Stimulated activated CD4-positive, alpha-beta T cell treated with anti-CD3 and anti-CD28 coated beads, Interleukin-1b, Interleukin-23, amount 100 ng/mL, for 1 hour (primary cell): Measurements from ENCODE around the gene C3orf20.

Experiments
- DNase-seq, 2 donors: peaks; one replicate each; pipeline ENCODE4 v3.0.0-alpha.2; 2020; ENCODE audit warnings: low read depth in 2 of 2

Gene C3orf20

DNA sequence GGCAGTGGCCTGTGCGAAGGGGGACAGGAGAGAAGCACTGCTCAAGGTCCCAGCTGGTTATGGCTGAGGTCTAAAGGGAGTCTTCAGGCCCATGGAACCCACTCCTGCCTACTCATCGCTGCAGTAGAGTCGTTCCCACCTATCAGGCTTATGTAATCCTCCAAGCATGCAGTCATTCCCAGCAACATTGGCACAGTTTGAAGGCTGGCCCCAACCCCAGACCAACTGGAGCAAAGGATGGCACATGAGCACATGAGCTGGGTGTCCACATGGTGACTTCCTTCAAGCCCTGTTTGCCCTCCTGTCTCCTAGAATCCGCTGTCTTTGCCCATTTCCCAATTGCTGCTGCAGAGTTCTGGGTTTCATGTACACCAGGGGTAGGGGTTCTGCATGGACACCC, 83.4 kb downstream of the C3orf20 start:
- no peak for DNase-seq

DNA sequence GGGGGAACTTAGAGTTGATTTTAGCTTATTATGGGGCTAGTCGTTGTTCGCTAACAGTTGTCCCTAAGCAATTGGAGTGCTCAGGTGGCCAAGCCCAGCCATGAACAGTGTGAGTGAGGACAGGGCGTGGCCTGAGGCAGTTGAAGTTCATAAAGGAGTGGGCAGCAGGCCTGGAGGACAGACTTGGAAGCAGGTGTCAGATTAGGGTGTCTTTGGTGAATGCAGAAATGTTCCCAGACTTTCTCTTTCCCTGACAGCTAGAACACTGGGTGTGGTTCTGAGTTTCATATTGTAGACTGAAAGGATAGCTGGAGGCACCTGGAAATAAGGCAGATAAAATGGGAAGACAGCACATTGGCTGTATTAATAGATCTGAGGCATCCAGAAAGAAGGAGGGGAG, 84.0 kb downstream of the C3orf20 start:
- DNase-seq = no peak

DNA sequence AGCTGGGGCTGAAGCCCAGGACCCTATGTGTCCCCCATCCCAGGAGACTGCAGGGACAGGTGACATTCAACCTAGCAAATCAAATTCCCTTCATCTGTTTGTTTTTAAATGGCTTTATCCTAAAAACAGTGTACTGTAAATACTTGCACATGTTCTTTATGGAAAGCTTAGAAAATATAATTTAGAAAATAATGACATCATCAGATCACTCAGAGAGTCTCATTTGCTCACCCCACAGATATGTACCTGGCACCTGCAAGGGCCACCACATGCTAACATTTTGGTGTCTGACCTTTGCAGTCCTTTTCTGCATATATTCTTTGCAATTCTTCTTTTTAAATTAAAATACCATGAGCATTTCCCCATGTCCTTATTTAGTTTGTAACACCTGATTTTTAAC, 85.2 kb downstream of the C3orf20 start:
- no peak for DNase-seq

DNA sequence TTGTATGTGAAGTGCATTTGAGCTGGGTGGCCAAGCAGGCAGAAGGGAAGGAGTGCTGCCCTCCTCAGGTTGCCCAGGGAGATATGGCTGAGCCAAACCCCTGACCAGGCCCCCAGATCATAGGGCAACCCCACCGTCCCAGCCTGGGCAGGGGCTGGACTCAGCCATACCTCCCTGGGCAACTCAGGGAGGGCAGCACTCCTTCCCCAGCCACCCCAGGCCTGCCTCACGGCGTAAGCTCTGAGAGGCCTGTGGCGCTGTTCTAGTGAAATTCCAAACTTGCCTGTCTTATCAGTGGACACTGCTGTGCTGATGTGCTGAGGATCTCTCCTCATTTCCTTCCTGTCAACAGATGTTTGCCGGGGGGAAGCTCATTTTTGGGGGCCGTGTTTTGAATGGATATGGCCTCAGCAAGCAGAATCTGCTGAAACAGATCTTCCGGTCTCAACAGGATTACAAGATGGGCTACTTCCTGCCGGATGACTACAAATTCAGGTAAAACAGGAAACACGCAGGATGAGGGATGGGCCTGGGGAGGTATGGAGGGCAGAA, 86.3 kb downstream of the C3orf20 start:
- DNase-seq = no peak

DNA sequence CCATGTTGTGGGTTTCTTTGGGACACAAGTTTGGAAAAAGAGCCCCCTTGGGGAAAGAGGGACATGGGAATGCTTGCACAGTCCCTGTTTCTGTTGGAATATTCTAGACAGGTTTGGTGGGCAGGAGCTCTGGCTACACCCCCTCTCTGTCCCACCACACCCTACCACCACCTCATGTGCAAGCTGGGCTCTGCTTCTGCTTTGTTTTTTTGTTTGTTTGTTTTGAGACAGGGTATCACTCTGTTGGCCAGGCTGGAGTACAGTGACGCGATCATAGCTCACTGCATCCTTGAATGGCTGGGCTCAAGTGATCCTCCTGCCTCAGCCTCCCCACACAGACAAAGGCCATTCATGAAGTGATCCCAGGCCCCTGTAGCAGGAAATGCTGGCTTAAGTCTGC, 86.9 kb downstream of the C3orf20 start:
- no peak for DNase-seq

DNA sequence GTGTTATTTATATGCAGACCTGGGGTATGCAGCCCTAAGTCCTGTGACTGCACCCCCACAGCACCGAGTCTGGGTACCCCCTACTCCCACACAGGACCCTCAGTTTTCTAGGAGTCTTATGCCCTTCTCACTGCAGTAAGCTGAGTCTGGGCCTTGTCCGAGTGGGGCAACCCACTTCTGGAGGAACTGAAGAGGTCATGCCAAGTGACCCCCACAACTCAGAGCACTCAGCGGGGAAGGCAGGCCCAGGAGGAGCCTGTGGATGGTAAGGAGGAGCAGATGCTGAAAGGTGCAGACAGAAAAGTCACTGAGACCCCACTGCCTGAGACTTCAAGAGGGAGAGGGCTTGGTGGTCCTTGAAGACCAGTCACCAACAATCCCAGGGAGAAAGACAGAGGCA, 87.8 kb downstream of the C3orf20 start:
- no peak for DNase-seq

DNA sequence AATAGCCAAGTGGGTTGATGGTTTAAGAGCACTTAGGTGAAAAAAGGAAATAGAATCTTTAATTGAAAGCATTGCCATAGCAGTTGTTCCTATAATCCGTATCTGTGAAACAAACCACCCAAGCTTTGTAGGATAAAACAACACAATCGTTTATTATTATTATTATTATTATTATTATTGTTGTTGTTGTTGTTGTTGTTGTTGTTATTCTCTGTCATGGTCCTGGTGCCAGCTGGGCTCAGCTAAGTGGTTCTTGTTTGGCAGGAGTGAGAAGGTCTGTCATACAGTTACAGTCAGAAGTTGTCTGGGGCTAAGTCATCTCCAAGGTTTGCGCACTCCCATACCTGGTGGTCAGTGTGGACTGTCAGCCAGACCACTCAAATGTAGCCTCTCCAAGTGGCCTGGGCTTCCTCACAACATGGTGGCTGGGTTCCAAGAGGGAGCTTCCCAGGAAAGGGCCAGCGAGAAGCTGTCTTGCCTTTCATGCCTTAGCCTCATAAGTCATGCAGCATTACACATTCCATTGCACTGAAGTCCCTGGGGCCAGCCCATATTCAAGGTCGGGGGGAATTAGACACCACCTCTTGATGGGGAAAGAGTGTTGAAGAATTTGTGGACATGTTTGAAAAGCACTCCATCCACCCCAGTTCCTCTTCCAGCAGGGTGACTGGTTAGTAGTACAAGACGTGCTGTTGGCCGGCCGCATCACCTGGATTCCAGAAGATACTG, 89.6 kb downstream of the C3orf20 start:
- no peak for DNase-seq

DNA sequence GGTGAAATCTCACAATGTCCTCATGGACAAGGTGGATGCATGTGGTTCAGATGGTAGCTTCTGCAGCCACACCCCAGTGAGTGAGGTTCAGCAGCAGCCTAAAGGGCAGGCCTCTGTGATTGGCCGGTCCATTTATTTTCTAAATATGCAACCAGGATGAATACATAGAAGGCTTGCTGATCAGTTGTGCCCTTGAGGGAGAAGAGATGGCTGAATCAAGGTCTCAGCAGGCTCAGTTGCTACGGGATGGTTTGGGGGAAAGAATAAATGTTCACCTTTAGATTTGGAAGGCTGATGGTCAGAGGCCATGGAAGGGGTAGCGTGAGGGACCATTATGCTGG, 90.1 kb downstream of the C3orf20 start:
- no peak for DNase-seq

DNA sequence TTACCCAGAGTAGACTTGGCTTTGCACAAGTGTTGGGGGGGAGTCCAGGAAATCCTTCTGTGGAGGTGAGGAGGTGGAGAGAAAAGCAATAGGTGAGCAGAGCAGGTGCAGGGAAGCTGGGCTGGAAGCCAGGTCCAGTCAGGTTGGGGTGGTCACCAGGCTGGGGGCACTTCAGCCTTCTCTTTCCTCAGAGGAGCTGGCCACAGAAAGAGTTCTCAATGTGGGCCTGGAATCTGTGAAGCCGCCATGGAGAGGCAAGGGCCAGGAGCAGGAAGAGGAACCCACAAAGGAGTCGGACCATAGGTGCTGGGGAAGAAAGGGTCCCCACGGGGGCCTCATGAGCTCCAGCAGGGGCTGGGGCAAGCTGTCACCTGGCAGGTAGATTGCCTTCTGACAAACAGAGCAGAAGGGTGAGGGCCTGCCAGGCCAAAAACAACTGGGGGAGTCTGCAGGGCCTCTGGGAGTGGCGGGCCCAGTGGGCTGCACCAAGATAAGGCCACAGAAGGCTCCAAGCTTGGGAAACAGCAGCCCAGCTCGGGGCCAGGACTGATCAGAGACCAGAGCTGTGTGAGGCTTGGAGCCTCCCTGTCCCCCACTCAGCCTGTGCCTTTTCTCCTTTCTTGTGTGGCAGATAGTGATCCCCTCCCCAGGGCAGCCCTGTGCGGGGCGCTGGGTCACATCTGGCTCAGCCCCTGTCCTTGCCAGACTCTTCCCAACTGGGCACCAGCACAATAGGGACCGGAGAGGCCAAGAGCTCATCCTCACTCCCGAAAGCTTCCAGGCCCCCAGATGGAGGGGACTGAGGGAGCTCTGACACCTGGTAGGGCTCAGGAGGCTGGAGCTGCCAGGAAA, 90.9 kb downstream of the C3orf20 start:
- DNase-seq = no peak

DNA sequence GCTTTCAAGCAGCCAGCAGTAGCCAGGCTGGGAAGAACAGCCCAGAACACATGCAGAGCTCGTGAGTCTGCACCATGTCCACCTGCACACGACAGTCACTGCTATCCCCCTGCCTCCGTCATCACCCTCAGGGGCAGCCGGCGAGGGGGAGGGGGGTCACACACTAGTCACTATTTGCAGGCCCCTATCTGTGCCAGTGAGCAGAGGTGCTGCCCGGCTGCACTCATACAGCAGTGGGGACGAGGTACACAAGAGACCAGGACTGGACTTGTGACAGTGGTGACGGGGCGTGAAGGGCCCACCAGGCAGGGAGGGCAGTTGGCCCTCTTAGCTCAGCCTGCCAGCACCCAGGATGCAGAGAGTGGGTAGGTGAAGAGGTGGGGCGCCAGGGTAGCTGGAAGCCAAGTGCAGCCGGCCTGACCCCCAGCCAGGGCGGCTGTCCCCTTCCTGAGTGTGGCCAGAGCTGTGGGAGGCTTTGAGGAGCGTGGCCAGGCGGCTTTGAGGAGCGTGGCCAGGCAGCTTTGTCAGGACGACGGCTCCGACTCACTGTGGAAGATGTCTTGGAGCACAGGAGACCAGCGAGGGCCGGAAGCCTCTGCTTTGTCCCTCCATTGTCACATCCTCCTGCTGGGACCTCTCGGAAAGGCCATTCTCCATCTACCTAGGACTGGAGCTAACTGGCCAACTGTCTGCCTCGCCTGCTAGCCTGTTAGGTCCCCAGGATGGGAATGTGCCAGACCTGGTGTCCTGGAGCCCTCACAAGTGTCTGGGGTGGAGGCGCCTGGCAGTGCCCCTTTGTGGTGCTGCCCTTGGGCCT, 91.7 kb downstream of the C3orf20 start:
- DNase-seq = no peak

DNA sequence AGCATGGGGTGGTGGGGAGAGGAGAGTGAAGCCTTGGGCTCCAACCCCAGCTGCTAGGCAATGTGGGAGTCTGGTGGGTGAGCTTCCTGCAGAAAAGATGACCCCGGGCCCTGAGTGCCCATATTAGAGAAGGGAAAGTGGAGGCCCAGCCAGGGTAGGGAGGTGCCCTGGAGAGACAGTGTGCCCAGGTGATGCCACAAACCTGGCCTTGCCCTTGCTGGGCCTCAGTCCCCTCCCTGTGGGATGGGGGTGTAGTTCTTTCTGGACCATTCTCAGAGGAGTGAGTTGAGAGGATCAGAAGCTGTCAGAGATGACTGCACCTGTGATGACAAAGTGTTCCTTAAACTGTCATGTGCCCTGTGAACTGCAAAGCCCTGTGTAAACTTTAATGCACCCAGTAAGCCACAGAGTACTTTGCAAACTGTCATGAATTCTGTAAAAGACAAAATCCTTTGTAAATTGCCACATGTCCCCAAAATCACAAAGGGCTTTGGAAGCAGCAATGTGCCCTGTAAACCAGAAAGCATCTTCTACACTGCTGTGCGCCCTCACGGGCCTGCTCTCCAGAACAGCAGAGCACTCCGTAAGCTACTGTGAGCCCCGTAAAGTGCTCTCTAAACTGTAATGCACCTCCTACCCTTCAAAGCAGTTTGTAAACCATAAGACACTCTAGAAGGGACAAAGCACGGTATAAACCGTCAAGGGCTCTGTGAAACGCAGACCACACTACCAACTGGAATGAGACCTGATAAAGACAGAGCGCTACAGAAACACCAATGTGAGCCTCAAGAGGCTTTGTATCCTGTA, 92.5 kb downstream of the C3orf20 start:
- no peak for DNase-seq

DNA sequence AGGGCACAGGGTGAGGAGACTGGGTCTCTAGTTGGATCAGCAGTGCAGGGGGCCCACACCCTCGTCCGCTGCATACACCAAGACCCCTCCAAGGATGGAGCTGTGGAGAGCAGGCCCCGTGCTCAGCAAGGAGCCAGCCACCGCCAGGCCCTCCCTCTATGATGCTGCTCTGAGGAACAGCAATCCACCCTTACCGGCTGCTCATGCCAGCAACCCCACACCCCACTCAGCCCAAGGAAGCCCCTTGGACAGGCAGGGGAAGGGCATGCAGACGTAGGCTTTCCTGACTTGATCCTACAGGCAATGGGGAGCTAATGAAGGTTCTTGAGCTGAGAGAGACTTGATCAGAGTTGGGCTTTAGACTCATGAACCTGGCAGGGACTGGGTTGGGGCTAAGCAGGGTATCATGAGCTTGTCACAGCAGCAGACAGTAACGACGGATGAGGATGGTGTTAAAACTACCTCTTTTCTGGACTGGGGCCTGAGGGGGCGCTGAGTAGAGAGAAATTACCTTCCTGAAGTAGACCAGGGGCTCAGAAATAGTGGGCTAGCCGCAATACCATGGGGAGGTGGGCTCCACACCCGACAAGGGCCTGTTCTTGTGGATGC, 93.3 kb downstream of the C3orf20 start:
- DNase-seq = no peak

DNA sequence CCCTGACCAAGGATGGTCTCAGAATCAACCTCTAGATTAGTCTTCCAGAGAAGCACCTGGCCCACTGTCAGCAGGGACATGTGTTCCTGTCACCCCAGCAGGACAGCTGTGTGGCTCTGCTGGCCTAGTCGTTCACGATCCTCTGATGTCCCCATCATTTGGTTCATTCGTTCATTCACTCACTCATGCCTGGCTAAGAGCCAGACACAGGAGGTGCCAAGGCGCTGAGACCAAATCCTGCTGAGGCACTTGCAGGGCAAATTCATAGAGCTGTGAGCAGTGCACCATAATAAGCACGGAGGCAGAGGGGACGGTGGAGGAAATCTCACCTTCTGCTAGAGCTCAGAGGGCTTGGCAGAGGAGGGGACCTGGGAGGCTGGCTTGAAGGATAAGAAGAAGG, 93.9 kb downstream of the C3orf20 start:
- no peak for DNase-seq

DNA sequence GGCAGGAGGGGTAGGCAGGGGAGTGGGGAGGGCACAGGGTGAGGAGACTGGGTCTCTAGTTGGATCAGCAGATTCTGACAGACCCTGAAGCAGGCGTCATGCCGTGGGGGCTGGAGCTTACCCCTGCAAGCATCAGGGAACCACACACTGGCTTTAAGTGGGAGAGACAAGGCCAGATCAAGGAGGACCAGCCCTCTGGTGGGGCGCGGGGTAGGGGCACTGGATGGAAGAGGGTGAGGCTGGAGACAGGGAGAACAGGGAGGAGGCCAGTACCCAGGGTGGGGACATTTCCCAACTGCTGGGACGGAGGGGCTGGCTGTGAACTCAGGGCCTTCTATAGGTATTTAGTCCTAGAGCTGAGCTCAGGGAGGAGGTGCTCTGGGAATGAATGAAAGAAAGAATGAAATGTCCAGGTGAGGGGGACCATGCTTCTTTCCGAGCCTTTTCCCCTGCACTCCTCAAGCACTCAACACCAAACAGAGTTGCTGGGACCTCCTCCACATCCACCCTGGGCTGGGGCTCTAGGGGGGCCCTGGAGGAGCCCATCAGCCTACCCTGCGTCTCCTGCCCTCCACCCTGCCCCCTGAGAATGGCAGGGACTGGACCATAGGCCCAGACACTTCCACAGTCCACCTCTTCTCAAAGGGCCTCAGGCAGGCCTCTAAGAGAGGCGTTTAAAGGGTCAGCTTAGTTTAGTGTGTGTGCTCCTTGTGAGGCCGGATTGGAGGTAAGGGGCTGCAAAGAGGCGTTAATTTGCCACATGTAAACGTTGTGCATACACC, 94.8 kb downstream of the C3orf20 start:
- DNase-seq = no peak

DNA sequence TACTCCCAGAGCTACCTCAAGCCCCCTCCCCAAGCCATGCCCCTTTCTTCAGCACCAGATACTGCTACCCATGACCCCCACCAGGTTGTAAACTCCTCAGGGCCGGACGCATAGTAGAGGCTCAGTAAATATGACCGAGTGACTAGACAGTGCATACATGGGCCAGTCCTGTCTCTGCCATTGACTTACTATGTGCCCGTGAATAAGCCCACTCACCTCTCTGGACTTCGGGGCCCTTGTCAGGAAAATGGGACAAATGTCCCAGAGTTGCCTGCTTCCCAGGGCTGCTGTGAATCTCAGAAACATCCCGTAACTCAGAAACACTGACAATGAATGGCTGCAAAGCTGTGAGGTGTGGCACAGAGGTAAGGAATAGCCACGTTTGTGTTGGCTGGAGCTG, 95.7 kb downstream of the C3orf20 start:
- no peak for DNase-seq

DNA sequence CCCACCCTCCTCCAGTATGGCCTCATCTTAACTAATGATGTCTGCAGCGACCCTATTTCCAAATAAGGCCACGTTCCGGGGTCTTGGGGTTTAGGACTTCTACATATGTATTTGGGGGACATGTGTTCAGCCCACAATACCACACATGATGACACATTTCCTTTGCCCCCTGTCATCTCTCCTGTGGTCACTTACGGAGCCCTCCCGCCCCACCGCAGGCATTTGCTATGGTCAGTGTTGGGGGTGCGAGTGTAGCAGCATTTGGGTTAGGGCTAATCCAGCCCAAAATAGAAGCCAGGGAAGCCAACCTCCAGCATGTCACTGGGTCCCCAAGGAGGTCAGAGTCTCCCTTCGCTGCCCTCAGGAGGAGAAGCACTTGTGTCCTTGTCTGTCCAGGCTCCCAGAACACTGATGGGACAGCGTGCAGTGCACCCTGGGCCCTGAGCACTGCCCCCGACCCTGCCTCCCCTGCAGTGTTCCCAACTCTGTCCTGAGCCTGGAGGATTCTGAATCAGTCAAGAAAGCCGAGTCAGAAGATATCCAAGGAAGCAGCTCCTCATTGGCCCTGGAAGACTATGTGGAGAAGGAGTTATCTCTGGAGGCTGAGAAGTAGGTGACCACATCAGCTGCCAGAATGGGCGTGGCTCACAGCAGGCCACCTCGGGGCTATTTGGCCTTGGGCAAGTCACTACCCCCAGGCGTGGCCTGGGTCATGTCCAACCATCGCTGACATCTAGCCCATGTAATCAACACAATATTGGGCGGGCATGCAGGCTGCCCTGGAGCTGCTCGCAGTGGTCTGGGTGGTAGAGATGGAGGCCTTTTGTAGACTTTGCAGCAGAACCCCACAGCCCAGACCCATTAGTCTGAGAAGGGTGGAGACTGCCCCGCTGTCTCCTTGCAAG, 96.9 kb downstream of the C3orf20 start:
- no peak for DNase-seq

DNA sequence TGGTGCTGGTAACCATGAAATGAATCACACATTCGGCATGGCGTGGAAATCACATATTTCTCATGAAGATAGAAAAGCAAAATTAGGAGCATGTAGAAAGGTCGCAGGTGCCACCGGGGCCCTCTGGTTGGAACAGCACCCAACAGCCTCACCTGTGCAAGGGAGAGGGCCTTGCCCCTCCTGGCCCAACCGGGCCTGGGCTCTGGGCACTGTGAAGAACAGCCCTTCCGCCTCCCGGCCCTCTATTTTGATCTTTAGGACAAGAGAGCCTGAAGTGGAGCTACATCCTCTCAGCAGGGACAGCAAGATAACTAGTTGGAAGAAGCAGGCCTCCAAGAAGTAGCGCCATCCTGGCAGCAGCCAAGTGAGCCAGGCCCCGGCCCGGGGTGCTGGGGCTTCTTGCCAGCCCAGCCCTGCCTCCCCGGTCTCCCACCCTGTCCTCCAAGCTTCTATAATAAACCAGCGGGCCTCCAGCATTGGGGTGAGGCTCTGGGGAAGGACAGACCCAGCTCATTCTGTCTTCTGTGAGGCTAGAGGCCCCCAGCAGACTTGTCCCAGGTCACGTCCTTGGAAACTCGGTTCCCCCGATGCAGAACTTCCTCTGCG, 97.7 kb downstream of the C3orf20 start:
- DNase-seq = no peak

DNA sequence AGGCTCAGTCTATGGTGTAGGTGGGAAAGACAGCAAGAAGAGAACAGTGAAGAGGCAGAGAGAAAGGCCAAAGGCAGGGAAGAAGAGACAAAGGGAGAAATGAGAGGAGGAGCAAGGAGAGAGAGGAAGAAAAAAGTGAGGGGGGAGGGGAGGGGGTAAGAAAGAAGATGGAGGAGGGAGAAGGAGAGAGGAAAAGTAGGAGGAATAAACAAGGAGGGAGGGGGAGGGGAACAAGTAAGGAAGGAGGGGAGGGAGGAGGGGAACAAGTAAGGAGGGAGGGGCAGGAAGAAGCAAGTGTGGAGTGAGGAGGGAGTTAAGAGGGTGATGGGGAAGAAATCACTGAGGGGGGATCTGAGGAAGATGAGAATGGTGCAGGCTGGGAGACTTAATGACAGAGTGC, 98.3 kb downstream of the C3orf20 start:
- no peak for DNase-seq

DNA sequence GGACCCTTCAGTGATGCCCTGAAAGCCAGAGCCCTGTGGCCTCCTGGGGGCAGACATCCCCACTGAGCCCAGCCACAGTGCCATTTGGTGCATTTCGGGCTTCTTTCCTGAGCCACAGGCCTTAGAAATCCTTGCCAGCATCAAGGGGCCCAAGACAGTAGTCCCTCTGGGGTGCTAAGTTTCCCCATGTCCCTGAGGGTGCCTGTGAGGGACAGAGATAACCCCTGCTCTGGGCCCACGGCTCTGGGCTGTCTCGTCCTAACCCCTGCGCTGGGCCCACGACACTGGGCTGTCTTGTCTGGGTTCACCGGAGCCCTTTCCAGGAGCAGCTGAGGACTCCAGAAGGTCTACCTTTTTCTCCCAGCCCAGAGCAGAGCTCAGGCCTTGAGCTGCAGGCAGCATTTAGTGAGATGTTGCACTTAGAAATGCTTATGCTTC, 98.8 kb downstream of the C3orf20 start:
- DNase-seq = no peak
